Measurements from ENCODE around the gene DPP9.

- TF ChIP-seq, protein P1, sequence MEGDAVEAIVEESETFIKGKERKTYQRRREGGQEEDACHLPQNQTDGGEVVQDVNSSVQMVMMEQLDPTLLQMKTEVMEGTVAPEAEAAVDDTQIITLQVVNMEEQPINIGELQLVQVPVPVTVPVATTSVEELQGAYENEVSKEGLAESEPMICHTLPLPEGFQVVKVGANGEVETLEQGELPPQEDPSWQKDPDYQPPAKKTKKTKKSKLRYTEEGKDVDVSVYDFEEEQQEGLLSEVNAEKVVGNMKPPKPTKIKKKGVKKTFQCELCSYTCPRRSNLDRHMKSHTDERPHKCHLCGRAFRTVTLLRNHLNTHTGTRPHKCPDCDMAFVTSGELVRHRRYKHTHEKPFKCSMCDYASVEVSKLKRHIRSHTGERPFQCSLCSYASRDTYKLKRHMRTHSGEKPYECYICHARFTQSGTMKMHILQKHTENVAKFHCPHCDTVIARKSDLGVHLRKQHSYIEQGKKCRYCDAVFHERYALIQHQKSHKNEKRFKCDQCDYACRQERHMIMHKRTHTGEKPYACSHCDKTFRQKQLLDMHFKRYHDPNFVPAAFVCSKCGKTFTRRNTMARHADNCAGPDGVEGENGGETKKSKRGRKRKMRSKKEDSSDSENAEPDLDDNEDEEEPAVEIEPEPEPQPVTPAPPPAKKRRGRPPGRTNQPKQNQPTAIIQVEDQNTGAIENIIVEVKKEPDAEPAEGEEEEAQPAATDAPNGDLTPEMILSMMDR (IDR thresholded peaks at IDR 0.05; ENCODE audit: insufficient read depth, low read length) = no peak
- no peak for TF ChIP-seq POLR2AphosphoS5 (IDR thresholded peaks at IDR 0.05; ENCODE audit: low read depth)
These were observed 26.3 kb downstream of the DPP9 start for GRCh38 chr19:4697304-4697703.

Measured in HL-60 (cell line).